Stimulated activated memory B cell treated with anti-CD40 and anti-IgM and Interleukin-4, amounts not matched to agents 10 μg/mL and 1 μg/mL and 100 μg/mL, for 72 hours (primary cell): ENCODE results near the gene MYF6.

Experiments used
- ATAC-seq: fragments of 150-1000 bp; cut with Tn5 transposase; 2 replicates; pipeline ENCODE4 v1.10.0; 2021
- H3K27ac Mint-ChIP-seq: one replicate; pipeline ENCODE4 v1.8.0; 2022; ENCODE audit warnings: mild to moderate bottlenecking, mixed read lengths
- H3K27me3 Mint-ChIP-seq: one replicate; pipeline ENCODE4 v1.8.0; 2022; ENCODE audit warnings: mixed read lengths
- H3K36me3 Mint-ChIP-seq: one replicate; pipeline ENCODE4 v1.8.0; 2022; ENCODE audit warnings: mixed read lengths
- H3K4me1 Mint-ChIP-seq: one replicate; pipeline ENCODE4 v1.8.0; 2022; ENCODE audit warnings: mixed read lengths
- H3K4me3 Mint-ChIP-seq: one replicate; pipeline ENCODE4 v1.8.0; 2022; ENCODE audit warnings: mild to moderate bottlenecking, moderate library complexity, mixed read lengths
- H3K9me3 Mint-ChIP-seq: one replicate; pipeline ENCODE4 v1.8.0; 2022; ENCODE audit warnings: mixed read lengths

MYF6 gene

GRCh38 chr12:80698256-80698655, 9.2 kb upstream of the MYF6 start:
- ATAC-seq: no peak
- H3K36me3 Mint-ChIP-seq: no peaks in the 10 kb centered on the region
- H3K27me3 Mint-ChIP-seq: no peaks in the 10 kb centered on the region
- H3K27ac Mint-ChIP-seq: no peak overlapping the region
- H3K4me1 Mint-ChIP-seq: peaks cover 6% of the 10 kb centered on the region
- no peaks in the 10 kb centered on the region for H3K9me3 Mint-ChIP-seq
- H3K4me3 Mint-ChIP-seq: no peak overlapping the region

GRCh38 chr12:80698847-80699542, 8.4 kb upstream of the MYF6 start:
- H3K27ac Mint-ChIP-seq: no peak overlapping the region
- ATAC-seq: no peak
- no peak overlapping the region for H3K4me3 Mint-ChIP-seq
- H3K9me3 Mint-ChIP-seq: no peaks in the 10 kb centered on the region
- no peaks in the 10 kb centered on the region for H3K27me3 Mint-ChIP-seq
- peaks cover 10% of the 10 kb centered on the region for H3K4me1 Mint-ChIP-seq
- no peaks in the 10 kb centered on the region for H3K36me3 Mint-ChIP-seq

GRCh38 chr12:80700327-80700726, 7.1 kb upstream of the MYF6 start:
- no peaks in the 10 kb centered on the region for H3K27me3 Mint-ChIP-seq
- peaks cover 10% of the 10 kb centered on the region for H3K4me1 Mint-ChIP-seq
- no peaks in the 10 kb centered on the region for H3K9me3 Mint-ChIP-seq
- H3K4me3 Mint-ChIP-seq: no peak overlapping the region
- ATAC-seq: no peak
- no peaks in the 10 kb centered on the region for H3K36me3 Mint-ChIP-seq
- no peak overlapping the region for H3K27ac Mint-ChIP-seq

- no peak for ATAC-seq
- Mint-ChIP-seq H3K27ac (no peak overlapping the region), H3K27me3 (no peaks in the 10 kb centered on the region), H3K9me3 (no peaks in the 10 kb centered on the region), H3K36me3 (no peaks in the 10 kb centered on the region), H3K4me1 (peaks cover 10% of the 10 kb centered on the region), H3K4me3 (no peak overlapping the region)
These were observed 6.0 kb upstream of the MYF6 start for GRCh38 chr12:80701388-80701787.

- ATAC-seq: peak; percentile 31
- Mint-ChIP-seq H3K36me3 (no peaks in the 10 kb centered on the region), H3K27me3 (peaks cover 10% of the 10 kb centered on the region), H3K9me3 (no peaks in the 10 kb centered on the region), H3K27ac (no peak overlapping the region), H3K4me3 (peak overlapping the region; percentile 40), H3K4me1 (peaks cover 10% of the 10 kb centered on the region)
These were observed 4.3 kb upstream of the MYF6 start for GRCh38 chr12:80702889-80703805.

- no peak overlapping the region for H3K4me3 Mint-ChIP-seq
- no peaks in the 10 kb centered on the region for H3K36me3 Mint-ChIP-seq
- H3K9me3 Mint-ChIP-seq: no peaks in the 10 kb centered on the region
- no peak for ATAC-seq
- H3K27ac Mint-ChIP-seq: no peak overlapping the region
- H3K27me3 Mint-ChIP-seq: peaks cover 22% of the 10 kb centered on the region
- H3K4me1 Mint-ChIP-seq: peaks cover 10% of the 10 kb centered on the region
These were observed 3.0 kb upstream of the MYF6 start for GRCh38 chr12:80704420-80704819.

GRCh38 chr12:80707830-80708258, 410 bp downstream of the MYF6 start:
- Mint-ChIP-seq H3K27ac (no peak overlapping the region), H3K36me3 (no peaks in the 10 kb centered on the region), H3K4me3 (no peak overlapping the region), H3K27me3 (peaks cover 42% of the 10 kb centered on the region), H3K4me1 (peaks cover 8% of the 10 kb centered on the region), H3K9me3 (no peaks in the 10 kb centered on the region)
- no peak for ATAC-seq

GRCh38 chr12:80708259-80708974, 983 bp downstream of the MYF6 start:
- no peaks in the 10 kb centered on the region for H3K36me3 Mint-ChIP-seq
- no peaks in the 10 kb centered on the region for H3K9me3 Mint-ChIP-seq
- H3K27me3 Mint-ChIP-seq: peaks cover 47% of the 10 kb centered on the region
- ATAC-seq: no peak
- no peak overlapping the region for H3K4me3 Mint-ChIP-seq
- H3K4me1 Mint-ChIP-seq: peaks cover 2% of the 10 kb centered on the region
- H3K27ac Mint-ChIP-seq: no peak overlapping the region

- H3K4me3 Mint-ChIP-seq: no peak overlapping the region
- H3K27me3 Mint-ChIP-seq: peaks cover 52% of the 10 kb centered on the region
- H3K36me3 Mint-ChIP-seq: no peaks in the 10 kb centered on the region
- no peak overlapping the region for H3K27ac Mint-ChIP-seq
- no peaks in the 10 kb centered on the region for H3K9me3 Mint-ChIP-seq
- no peak for ATAC-seq
- H3K4me1 Mint-ChIP-seq: peaks cover 3% of the 10 kb centered on the region
These were observed 1.5 kb downstream of the MYF6 start for GRCh38 chr12:80708975-80709328.

GRCh38 chr12:80709811-80710726, 2.6 kb downstream of the MYF6 start:
- no peaks in the 10 kb centered on the region for H3K36me3 Mint-ChIP-seq
- H3K4me1 Mint-ChIP-seq: peaks cover 6% of the 10 kb centered on the region
- H3K4me3 Mint-ChIP-seq: no peak overlapping the region
- peaks cover 64% of the 10 kb centered on the region for H3K27me3 Mint-ChIP-seq
- ATAC-seq: no peak
- no peak overlapping the region for H3K27ac Mint-ChIP-seq
- no peaks in the 10 kb centered on the region for H3K9me3 Mint-ChIP-seq

- Mint-ChIP-seq H3K9me3 (no peaks in the 10 kb centered on the region), H3K36me3 (no peaks in the 10 kb centered on the region), H3K27ac (no peak overlapping the region), H3K27me3 (peaks cover 72% of the 10 kb centered on the region), H3K4me3 (no peak overlapping the region), H3K4me1 (peaks cover 6% of the 10 kb centered on the region)
- no peak for ATAC-seq
These were observed 3.5 kb downstream of the MYF6 start for GRCh38 chr12:80710727-80711449.

- Mint-ChIP-seq H3K27ac (no peak overlapping the region), H3K4me3 (no peak overlapping the region), H3K27me3 (peaks cover 82% of the 10 kb centered on the region), H3K4me1 (peaks cover 6% of the 10 kb centered on the region), H3K9me3 (no peaks in the 10 kb centered on the region), H3K36me3 (no peaks in the 10 kb centered on the region)
- no peak for ATAC-seq
These were observed 4.4 kb downstream of the MYF6 start for GRCh38 chr12:80711866-80712265.

GRCh38 chr12:80712866-80713265, 5.4 kb downstream of the MYF6 start:
- ATAC-seq: no peak
- Mint-ChIP-seq H3K27ac (no peak overlapping the region), H3K4me1 (peaks cover 6% of the 10 kb centered on the region), H3K4me3 (no peak overlapping the region), H3K9me3 (no peaks in the 10 kb centered on the region), H3K36me3 (no peaks in the 10 kb centered on the region), H3K27me3 (peaks cover 76% of the 10 kb centered on the region)

- no peak for ATAC-seq
- no peaks in the 10 kb centered on the region for H3K9me3 Mint-ChIP-seq
- H3K36me3 Mint-ChIP-seq: no peaks in the 10 kb centered on the region
- H3K27ac Mint-ChIP-seq: no peak overlapping the region
- peaks cover 70% of the 10 kb centered on the region for H3K27me3 Mint-ChIP-seq
- no peak overlapping the region for H3K4me3 Mint-ChIP-seq
- H3K4me1 Mint-ChIP-seq: peaks cover 6% of the 10 kb centered on the region
These were observed 6.0 kb downstream of the MYF6 start for GRCh38 chr12:80713419-80713818.
